T-helper 22 cell (primary cell): Measurements from ENCODE around the gene IGF1.
"Not testable (repeated sequence)": the region's sequence is repeated elsewhere in the genome, so short reads cannot be mapped to it uniquely, and the experiment has no call there.

Source experiments
- DNase-seq: peaks from one replicate; pipeline ENCODE4 v3.0.0-alpha.2; 2020; ENCODE audit warnings: low read depth

Gene IGF1

DNA sequence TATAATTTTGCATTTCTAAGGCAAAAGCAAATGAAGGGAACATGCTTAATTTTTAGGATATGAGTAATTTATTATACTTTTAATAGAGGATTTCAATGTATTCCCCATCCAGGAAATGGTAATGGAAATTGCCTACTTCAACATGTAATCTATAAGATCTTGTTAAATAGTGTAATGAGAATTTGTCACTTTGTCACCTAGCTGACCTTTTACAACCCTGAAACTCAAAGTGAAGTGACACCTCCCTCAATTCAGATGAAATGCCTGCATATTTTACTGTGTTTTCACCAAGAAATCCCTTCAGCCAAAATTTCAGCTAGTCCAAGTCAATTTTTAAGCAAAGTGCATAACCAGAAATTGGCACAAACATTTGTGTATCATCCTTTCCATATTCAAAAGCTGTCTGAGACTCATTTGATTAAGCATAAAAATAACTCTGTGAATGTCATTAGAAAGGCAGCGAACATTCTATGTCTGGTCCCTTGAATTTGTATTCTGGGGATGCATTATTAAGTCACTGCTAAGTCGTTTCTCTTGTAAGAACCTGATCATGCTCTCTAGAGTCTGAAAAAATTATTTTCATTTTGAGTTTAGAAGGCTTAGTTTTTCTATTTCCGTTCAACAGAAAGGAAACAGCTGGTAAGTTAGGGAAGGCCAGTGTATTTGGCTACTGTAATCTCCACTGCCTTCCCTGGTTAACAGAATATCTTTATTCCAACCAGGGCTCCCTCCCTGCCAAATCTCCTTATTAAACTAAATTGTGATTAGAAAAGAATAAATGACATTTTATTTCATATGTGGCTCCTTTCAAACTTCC is 100.8 kb downstream of the IGF1 start:
- no peak for DNase-seq

DNA sequence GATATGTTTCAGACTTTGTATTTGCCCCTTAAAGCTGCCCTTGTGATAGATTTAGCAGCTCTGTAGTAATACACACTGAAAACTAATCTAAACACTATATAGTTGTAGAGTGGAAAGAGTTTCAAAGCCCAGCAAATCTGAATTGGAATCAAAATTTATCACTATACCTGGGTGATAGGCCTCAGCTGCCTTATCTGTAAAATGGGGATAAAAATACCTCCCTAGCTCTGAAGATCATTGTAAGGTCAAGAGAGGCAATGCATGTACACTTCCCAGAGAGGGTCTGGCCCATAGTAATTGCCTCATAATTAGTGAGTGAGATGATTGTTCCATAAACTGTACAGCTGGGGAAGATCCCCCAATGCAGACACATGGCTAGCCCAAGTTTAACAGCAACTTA is 103.6 kb downstream of the IGF1 start:
- DNase-seq, result no peak

DNA sequence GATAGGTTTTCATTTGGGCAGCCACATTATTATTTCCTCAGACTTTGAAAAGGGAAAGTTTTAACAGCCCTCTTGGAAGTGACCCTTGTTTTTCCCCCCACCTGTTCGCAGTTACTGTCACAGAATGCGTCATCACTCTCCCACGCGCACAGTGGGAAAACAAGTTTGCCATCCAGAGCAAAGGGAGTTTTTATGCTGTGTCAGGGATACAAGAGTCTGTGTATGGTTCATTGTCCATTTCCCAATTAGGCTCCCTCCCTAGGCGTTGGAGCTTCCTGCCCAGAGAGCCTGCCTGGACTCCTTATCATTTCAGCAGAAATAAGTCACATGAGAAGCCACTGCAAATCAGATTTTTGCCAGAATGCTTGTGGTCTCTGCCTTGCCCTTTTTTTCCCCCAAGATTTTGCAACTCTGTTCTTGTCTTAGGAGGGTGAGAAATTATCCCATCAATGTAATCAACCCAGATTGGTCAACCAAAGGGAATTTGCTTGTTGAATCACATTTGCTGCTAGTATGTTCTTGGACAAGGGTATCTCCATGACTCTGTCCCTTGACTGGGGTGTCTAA is 104.1 kb downstream of the IGF1 start:
- DNase-seq, result no peak

DNA sequence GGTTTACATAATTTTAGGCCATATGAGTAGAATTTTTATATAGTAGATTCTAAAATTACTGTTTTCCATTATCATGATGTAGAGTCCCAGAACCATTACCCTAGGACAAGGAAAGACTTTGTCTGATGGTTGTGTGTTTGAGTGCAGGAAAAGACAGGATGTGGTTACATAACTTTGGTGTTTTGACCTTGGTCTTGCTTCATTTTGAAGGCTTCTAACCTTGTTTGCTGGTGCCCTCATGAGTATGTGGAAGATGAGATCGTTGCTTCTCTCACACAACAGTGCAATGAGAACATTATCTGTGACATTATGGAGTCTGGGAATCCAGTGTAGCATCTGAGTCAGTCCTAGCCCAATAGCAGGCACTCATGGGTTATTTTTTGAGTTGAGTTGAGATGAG is 106.2 kb downstream of the IGF1 start:
- DNase-seq, result no peak

DNA sequence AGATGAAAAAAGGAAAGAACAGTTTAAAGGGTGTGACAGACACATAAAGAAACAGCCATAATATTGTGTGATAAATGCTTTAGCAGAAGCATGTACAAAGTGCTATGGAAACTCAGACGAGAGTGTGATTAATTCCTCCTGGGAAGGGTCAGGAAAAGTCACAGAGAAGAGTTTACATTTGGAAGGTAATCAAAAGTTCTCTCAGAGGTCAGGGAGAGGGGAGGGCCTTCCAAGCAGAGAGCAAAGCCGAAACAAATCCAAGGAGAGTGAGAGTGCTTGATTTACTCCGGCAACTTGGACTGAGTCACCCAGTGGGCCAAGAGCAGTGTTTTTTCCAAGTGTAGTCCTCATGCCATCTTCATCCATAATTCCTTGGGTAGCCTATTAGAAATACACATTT is 108.3 kb downstream of the IGF1 start:
- DNase-seq, result no peak

DNA sequence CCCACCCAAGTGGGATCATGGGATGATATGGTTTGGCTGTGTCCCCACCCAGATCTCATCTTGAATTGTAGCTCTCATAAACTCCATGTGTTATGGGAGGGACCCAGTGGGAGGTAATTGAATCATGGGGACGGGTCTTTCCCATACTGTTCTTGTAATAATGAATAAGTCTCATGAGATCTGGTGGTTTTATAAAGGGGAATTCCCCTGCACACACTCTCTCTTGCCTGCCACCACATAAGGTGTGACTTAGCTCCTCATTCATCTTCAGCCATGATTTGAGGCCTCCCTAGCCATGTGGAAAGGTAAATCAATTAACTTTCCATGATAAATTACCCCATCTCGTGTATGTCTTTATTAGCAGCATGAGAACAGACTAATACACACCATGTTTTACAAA is 109.2 kb downstream of the IGF1 start:
- DNase-seq, result no peak

DNA sequence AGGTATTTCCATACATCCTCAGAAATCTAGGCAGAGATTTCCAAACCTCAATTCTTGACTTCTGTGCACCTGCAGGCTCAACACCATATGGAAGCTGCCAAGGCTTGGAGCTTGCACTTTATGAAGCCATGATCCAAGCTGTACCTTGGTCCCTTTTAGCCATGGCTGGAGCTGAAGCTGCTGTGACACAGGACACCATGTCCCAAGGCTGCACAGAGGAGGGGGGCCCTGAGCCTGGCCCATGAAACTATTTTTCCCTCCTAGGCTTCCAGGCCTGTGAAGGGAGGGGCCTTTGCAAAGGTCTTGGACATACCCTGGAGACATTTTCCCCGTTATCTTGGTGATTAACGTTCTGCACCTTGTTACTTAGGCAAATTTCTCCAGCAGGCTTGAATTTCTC is 110.5 kb downstream of the IGF1 start:
- no peak for DNase-seq

DNA sequence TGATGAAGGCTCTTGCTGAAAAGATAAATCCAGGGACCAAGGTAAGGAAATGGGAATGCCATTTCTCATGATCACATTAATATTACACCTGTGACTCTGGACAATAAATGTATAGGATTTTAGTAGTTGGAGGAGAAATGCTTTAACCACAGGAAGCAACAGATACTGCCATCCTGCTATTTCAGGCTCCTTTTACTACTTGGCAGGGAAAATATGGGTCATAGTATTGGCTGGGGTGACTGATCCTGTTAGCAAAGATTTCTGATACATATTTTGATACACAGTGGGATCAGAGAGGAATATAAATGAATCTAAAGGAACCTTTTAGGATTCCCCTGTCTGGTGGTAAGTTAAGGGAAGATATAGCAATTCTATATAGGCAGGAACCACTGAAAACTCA is 115.0 kb downstream of the IGF1 start:
- no peak for DNase-seq

DNA sequence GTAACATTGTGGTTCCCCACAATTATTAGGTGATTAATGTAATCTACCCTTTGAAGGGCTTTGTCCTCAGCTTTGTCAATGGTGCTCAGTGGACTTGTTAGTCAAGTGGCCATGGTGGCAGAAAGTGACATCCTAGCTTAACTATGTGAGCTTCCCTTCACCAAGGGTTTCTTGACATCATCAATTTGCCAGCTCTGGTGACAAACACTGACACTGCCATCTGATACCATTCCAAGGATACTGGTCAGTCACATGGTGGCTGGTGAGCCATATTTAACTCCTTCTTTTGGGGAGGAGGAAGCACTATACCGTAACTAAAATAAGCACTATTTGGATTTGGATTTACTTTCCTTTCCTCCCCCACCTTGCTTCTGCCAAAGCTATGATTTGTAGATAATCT is 115.7 kb downstream of the IGF1 start:
- DNase-seq, result no peak

DNA sequence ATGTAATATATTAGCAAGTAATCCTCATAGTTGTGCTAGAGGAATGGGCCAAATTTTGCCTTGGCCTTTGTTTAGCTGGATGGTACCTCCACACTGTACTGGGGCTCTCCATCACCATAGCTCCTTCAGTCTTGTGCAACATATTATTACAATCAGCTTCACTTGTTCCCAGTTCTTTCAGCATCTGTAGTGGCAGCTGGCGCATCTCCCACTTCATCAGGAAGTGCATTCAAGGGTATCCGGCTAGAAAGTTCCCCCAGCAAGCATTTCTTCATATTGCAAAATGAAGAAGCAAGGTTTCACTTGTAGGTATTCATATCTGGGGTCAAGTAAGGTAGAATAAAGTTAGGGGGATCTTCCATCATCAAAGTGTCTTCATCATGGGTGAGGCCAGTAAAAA is 123.7 kb downstream of the IGF1 start:
- no peak for DNase-seq

DNA sequence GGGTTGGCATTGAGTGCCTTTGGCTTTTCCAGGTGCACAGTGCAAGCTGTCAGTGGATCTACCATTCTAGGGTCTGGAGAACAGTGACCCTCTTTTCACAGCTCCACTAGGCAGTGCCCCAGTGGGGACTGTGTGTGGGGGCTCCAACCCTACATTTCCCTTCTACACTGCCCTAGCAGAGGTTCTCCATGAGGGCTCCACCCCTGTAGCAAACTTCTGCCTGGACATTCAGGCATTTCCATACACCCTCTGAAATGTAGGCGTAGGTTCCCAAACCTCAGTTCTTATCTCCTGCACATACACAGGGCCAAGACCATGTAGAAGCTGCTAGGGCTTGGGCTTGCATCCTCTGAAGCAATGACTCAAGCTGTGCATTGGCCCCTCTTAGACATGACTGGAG is 126.1 kb downstream of the IGF1 start:
- not testable (repeated sequence) for DNase-seq

DNA sequence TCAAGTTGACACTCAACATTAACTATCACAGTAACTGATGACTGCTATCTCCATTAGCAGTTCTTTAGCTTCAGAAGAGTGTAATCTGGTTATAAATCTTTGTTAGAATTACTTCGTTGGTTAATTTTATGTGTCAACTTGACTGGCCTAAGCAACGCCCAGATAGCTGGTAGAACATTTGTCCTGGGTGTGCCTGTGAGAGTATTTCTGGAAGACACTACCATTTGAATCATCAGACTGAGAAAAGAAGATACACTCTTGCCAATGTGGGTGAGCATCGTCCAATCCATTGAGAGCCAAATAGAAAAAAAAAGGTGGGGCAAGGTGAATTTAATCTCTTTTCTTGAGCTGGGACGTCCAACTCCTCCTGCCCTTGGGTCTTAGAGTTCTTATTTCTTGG is 129.0 kb downstream of the IGF1 start:
- DNase-seq, result no peak

DNA sequence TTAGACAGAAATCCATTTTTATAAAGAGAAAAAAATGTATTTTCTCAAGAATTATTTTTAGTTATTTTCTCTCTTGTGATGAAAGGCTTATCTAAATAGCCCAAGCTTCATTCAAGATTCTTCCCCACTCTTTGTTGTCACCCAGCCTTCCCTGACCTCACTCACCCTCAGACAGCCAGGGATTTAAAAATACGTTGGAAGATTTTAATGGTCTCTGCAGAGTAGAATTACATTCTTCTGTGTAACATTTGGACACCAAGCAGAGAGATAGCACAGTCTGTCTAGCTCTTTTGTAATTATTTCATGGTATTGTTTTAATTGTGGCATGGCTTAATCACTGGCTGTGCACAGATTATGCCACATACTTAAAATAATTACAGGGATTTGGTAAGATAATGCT is 130.3 kb downstream of the IGF1 start:
- no peak for DNase-seq

DNA sequence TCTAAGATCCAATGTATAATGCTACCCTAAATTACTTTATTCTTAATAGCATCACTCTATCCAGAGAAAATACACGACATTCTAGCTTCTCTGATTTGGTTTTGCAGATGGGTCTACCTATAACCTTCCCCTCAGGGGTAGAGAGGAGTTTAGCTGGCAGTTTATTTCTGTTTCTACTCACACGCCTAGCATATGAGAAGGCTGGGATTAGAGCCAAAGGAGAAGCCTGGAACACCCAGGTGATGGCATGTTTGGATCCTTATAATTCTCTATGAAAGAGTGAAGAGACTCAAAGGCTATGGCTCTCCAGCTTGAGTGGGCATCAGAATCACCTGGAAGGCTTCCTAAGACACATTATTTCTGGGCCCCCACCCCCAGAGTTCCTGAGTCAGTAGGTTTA is 131.3 kb downstream of the IGF1 start:
- DNase-seq, result no peak

DNA sequence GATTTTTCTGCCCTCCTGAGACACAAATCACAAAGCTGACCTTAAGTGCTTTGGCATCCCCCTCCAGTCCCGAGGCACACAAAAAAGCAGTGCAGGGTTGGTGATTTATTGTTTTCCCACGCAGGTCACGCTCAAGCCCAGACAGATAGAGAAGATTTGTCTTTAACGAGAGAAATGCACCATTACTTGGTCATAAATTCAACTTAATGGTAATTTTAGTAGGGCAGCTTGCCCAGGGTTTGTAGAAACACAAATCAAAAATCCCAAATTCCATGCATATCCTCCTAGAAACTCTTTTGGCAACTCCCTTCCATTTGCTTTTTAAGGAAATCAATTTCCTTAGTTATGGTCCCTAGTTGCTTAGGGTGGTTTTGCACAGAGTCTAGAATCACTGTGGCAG is 132.6 kb downstream of the IGF1 start:
- DNase-seq, result no peak
